Measurements from ENCODE around the gene KCNG2.

Gene KCNG2

GRCh38 chr18:79769698-79770500 is 27.8 kb upstream of the KCNG2 start:
- no peak for DNase-seq

- no peak for DNase-seq
Observed at GRCh38 chr18:79770501-79770815, 27.3 kb upstream of the KCNG2 start.

- DNase-seq: no peak
Observed at GRCh38 chr18:79770826-79771225, 26.9 kb upstream of the KCNG2 start.

- DNase-seq: no peak
Observed at GRCh38 chr18:79771446-79772107, 26.2 kb upstream of the KCNG2 start.

GRCh38 chr18:79772108-79772864 is 25.5 kb upstream of the KCNG2 start:
- no peak for DNase-seq

- no peak for DNase-seq
Observed at GRCh38 chr18:79772865-79773696, 24.7 kb upstream of the KCNG2 start.

GRCh38 chr18:79774111-79774510 is 23.6 kb upstream of the KCNG2 start:
- DNase-seq: no peak

GRCh38 chr18:79775441-79776221 is 22.1 kb upstream of the KCNG2 start:
- DNase-seq: no peak

- DNase-seq: no peak
Observed at GRCh38 chr18:79776674-79777073, 21.1 kb upstream of the KCNG2 start.

- no peak for DNase-seq
Observed at GRCh38 chr18:79778291-79778791, 19.4 kb upstream of the KCNG2 start.

GRCh38 chr18:79779021-79779699 is 18.6 kb upstream of the KCNG2 start:
- DNase-seq: no peak

GRCh38 chr18:79779700-79780190 is 18.0 kb upstream of the KCNG2 start:
- DNase-seq: no peak

GRCh38 chr18:79780547-79780946 is 17.2 kb upstream of the KCNG2 start:
- DNase-seq: no peak

- DNase-seq: no peak
Observed at GRCh38 chr18:79781331-79781941, 16.3 kb upstream of the KCNG2 start.

GRCh38 chr18:79782566-79783308 is 15.0 kb upstream of the KCNG2 start:
- no peak for DNase-seq

GRCh38 chr18:79784071-79784913 is 13.4 kb upstream of the KCNG2 start:
- no peak for DNase-seq

GRCh38 chr18:79784965-79785770 is 12.6 kb upstream of the KCNG2 start:
- DNase-seq: no peak

- DNase-seq: no peak
Observed at GRCh38 chr18:79785831-79786230, 11.9 kb upstream of the KCNG2 start.
